SU-DHL-6 (cell line): ENCODE data around the gene SAMD1.
"Not testable (repeated sequence)": the region's sequence is repeated elsewhere in the genome, so short reads cannot be mapped to it uniquely, and the experiment has no call there.

Experiments used
- H2AFZ ChIP-seq: fragments of 200-600 bp; sonication (generic); 2 replicates; pipeline ENCODE4 v1.6.1; 2014; ENCODE audit warnings: low read depth, mild to moderate bottlenecking, moderate library complexity, mixed read lengths, antibody characterized with exemption, low read length; ENCODE audit not compliant: severe bottlenecking
- H3F3A ChIP-seq: fragments of 200-600 bp; shearing (Covaris generic); 2 replicates; pipeline ENCODE4 v1.6.0; 2016; ENCODE audit warnings: antibody characterized with exemption, mild to moderate bottlenecking; ENCODE audit not compliant: insufficient read depth
- H3K27ac ChIP-seq: fragments of 200-600 bp; sonication (generic); 2 replicates; pipeline ENCODE4 v1.5.1; 2016; ENCODE audit warnings: low read depth, mild to moderate bottlenecking, low read length, moderate library complexity, mixed read lengths
- H3K27me3 ChIP-seq: fragments of 200-600 bp; sonication (generic), shearing (Covaris generic); 2 replicates; pipeline ENCODE4 v1.6.0; 2014; ENCODE audit warnings: mild to moderate bottlenecking, low read length
- H3K36me3 ChIP-seq: fragments of 200-600 bp; sonication (generic); 2 replicates; pipeline ENCODE4 v1.6.1; 2014; ENCODE audit warnings: mild to moderate bottlenecking, low read length, mixed read lengths
- H3K4me2 ChIP-seq: fragments of 300-600, 200-600 bp; shearing (Covaris generic), sonication (generic); 2 replicates; pipeline ENCODE4 v1.6.0; 2014; ENCODE audit warnings: low read length, low read depth, mild to moderate bottlenecking; ENCODE audit not compliant: poor library complexity, severe bottlenecking
- H3K4me3 ChIP-seq: fragments of 200-600 bp; sonication (generic); 2 replicates; pipeline ENCODE4 v1.5.1; 2014; ENCODE audit warnings: antibody characterized with exemption, low read length, mild to moderate bottlenecking, mixed read lengths; ENCODE audit not compliant: insufficient read depth, poor library complexity, severe bottlenecking
- H3K79me2 ChIP-seq: fragments of 200-600 bp; sonication (generic); 2 replicates; pipeline ENCODE4 v1.6.1; 2014; ENCODE audit warnings: mild to moderate bottlenecking, low read length, moderate library complexity; ENCODE audit not compliant: insufficient read depth
- H3K9ac ChIP-seq: fragments of 200-600 bp; sonication (generic); 2 replicates; pipeline ENCODE4 v1.7.0; 2014; ENCODE audit warnings: mild to moderate bottlenecking, low read length
- H3K9me2 ChIP-seq: fragments of 200-600 bp; sonication (generic); replicated peaks from 2 replicates; pipeline ENCODE4 v1.6.1; 2014; ENCODE audit warnings: low read length; ENCODE audit not compliant: insufficient read depth
- H3K9me3 ChIP-seq: fragments of 200-600 bp; sonication (generic); 2 replicates; pipeline ENCODE4 v1.6.1; 2014; ENCODE audit warnings: low read length, mixed read lengths; ENCODE audit not compliant: insufficient read depth
- H4K20me1 ChIP-seq: fragments of 200-600 bp; sonication (generic); 2 replicates; pipeline ENCODE4 v1.6.1; 2014; ENCODE audit warnings: low read depth, mild to moderate bottlenecking, antibody characterized with exemption, low read length, moderate library complexity, mixed read lengths
- EZH2phosphoT487 ChIP-seq: fragments of 200-600 bp; sonication (generic), shearing (Covaris generic); conservative IDR thresholded peaks from 2 replicates; pipeline ENCODE4 v1.6.1; 2018; ENCODE audit warnings: mild to moderate bottlenecking, antibody characterized with exemption, low read length, moderate library complexity, mixed read lengths
- TF ChIP-seq, protein P1 (sequence below): fragments of 200-600 bp; sonication (generic); IDR thresholded peaks from one replicate; pipeline ENCODE4 v1.5.1; 2017; ENCODE audit warnings: antibody characterized with exemption, mild to moderate bottlenecking, low read length, moderate library complexity; ENCODE audit not compliant: insufficient read depth, poor library complexity, severe bottlenecking

The SAMD1 gene

DNA sequence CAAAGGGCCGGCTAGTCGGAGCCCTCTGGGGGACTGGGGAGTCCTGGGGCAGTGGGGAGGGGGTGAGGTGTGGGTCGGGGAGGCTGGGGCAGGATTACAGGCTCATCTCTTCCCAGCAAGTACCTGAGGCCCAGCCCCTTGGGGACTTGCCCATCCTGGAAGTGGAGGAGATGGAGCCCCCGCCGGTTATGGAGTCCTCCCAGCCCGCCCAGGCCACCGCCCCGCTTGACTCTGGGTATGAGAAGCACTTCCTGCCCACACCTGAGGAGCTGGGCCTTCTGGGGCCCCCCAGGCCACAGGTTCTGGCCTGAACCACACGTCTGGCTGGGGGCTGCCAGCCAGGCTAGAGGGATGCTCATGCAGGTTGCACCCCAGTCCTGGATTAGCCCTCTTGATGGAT, 38.6 kb downstream of the SAMD1 start:
- Histone ChIP-seq H4K20me1 (no peaks in the 10 kb centered on the region), H3K9me3 (no peaks in the 10 kb centered on the region), H3K9me2 (no peaks in the 10 kb centered on the region), H3K9ac (no peak overlapping the region), H3K27ac (no peak overlapping the region), H3K4me2 (no peak overlapping the region), H3K79me2 (no peaks in the 10 kb centered on the region), H3K27me3 (no peaks in the 10 kb centered on the region), H3F3A (no peaks in the 10 kb centered on the region), H3K4me3 (no peak overlapping the region), H3K36me3 (peaks cover 3% of the 10 kb centered on the region), H2AFZ (no peak overlapping the region)
- no peak for TF ChIP-seq EZH2phosphoT487
- TF ChIP-seq, protein P1, sequence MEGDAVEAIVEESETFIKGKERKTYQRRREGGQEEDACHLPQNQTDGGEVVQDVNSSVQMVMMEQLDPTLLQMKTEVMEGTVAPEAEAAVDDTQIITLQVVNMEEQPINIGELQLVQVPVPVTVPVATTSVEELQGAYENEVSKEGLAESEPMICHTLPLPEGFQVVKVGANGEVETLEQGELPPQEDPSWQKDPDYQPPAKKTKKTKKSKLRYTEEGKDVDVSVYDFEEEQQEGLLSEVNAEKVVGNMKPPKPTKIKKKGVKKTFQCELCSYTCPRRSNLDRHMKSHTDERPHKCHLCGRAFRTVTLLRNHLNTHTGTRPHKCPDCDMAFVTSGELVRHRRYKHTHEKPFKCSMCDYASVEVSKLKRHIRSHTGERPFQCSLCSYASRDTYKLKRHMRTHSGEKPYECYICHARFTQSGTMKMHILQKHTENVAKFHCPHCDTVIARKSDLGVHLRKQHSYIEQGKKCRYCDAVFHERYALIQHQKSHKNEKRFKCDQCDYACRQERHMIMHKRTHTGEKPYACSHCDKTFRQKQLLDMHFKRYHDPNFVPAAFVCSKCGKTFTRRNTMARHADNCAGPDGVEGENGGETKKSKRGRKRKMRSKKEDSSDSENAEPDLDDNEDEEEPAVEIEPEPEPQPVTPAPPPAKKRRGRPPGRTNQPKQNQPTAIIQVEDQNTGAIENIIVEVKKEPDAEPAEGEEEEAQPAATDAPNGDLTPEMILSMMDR, result no peak

DNA sequence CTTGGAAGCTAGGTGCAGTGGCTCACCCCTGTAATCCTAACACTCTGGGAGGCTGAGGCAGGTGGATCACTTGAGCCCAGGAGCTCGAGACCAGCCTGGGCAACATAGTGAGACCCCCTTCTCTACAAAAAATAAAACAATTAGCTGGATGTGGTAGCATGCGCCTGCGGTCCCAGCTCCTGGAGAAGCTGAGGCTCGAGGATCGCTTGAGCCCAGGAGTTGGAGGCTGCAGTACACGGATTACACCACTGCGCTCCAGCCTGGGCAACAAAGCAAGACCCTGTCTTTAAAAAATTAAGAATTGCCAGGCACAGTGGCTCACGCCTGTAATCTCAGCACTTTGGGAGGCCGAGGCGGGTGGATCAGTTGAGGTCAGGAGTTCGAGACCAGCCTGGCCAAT, 39.6 kb downstream of the SAMD1 start:
- H3K27me3 ChIP-seq, H2AFZ ChIP-seq, H4K20me1 ChIP-seq, H3K36me3 ChIP-seq, H3K9me2 ChIP-seq, H3F3A ChIP-seq, H3K4me3 ChIP-seq, H3K27ac ChIP-seq, H3K4me2 ChIP-seq, H3K9me3 ChIP-seq, H3K9ac ChIP-seq, H3K79me2 ChIP-seq: not testable (repeated sequence)

DNA sequence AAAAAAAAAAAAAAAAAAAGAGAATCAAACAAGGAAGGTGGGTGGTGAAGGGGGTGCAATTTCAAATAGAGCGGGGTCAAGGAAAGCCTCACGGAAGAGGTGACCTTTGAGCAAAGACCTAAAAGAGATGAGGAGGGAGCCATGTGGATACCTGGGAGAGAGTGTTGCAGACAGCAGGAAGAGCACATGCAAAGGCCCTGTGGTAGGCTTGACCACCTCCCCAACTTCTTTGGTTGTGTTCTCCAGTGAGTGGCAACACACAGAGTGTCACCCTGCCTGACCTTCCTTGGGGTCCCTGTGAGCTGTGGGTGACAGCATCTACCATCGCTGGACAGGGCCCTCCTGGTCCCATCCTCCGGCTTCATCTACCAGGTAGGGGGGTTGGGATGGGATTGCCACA, 40.0 kb downstream of the SAMD1 start:
- peaks cover 3% of the 10 kb centered on the region for H3K36me3 ChIP-seq
- H4K20me1 ChIP-seq, result no peaks in the 10 kb centered on the region
- no peak for TF ChIP-seq EZH2phosphoT487
- TF ChIP-seq, protein P1, result no peak

DNA sequence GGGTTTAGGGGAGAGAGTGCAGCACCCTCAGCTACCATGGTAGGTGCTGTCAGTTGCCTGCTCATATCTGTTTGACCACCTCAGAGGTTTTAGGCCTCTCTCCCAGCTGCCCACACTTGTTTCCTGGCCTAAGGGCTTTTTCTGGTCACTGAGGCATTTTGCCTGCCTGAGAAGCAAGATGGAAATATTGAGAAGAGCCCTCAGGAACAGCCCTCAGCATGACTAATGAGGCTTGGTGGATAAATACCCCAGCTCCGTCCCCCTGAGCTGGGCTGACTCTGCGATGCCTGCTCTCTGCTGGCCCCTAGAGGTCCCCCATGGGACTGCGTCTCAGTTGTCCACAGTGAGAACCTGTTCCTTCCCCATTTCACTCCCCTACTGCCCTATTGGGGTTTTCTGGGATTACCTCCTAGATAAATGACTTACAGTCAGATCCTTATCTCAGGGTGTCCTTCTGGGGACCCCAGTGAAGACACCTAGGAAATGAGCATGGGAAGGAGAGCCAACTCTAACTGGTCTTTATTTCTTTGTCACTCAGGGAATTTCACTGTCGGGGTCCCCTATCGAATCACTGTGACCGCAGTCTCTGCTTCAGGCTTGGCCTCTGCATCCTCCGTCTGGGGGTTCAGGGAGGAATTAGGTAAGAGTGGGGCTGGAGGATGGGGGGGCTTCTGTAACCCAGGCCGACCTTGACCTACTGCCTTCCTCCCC, 42.0 kb downstream of the SAMD1 start:
- no peaks in the 10 kb centered on the region for H3K9me2 ChIP-seq
- no peak overlapping the region for H3K4me3 ChIP-seq
- H4K20me1 ChIP-seq, result no peaks in the 10 kb centered on the region
- H3K4me2 ChIP-seq, result no peak overlapping the region
- peaks cover 3% of the 10 kb centered on the region for H3K36me3 ChIP-seq
- H3K27ac ChIP-seq, result no peak overlapping the region
- H3K27me3 ChIP-seq, result no peaks in the 10 kb centered on the region
- no peaks in the 10 kb centered on the region for H3F3A ChIP-seq
- H3K79me2 ChIP-seq, result no peaks in the 10 kb centered on the region
- no peaks in the 10 kb centered on the region for H3K9me3 ChIP-seq
- H2AFZ ChIP-seq, result no peak overlapping the region
- TF ChIP-seq, protein P1, result peak; percentile 81
- no peak for TF ChIP-seq EZH2phosphoT487
- H3K9ac ChIP-seq, result no peak overlapping the region

More for the DNA sequence above, 40.0 kb downstream of the SAMD1 start:
- no peaks in the 10 kb centered on the region for H3F3A ChIP-seq
- H3K4me2 ChIP-seq, result no peak overlapping the region
- H3K9me3 ChIP-seq, result no peaks in the 10 kb centered on the region
- H3K4me3 ChIP-seq, result no peak overlapping the region
- no peaks in the 10 kb centered on the region for H3K9me2 ChIP-seq
- no peak overlapping the region for H3K9ac ChIP-seq
- no peaks in the 10 kb centered on the region for H3K79me2 ChIP-seq
- H3K27me3 ChIP-seq, result no peaks in the 10 kb centered on the region
- no peak overlapping the region for H3K27ac ChIP-seq
- no peak overlapping the region for H2AFZ ChIP-seq

DNA sequence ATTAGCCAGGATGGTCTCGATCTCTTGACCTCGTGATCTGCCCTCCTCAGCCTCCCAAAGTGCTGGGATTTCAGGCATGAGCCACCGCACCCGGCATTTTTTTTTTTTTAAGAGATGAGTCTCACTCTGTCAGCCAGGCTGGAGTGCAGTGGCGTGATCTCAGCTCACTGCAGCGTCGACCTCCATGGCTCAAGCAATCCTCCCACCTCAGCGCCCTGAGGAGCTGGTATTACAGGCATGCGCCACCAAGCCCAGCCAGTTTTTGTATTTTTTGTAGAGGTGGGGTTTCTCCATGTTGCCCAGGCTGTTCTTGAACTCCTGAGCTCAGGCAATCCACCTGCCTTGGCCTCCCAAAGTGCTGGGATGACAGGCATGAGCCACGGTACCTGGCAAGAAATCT, 42.7 kb downstream of the SAMD1 start:
- H3K27ac ChIP-seq, H3K79me2 ChIP-seq, H2AFZ ChIP-seq, H3K36me3 ChIP-seq, H3K9ac ChIP-seq, H3K4me3 ChIP-seq, H3K9me2 ChIP-seq, H3K9me3 ChIP-seq, H3K27me3 ChIP-seq, H4K20me1 ChIP-seq, H3F3A ChIP-seq, H3K4me2 ChIP-seq: not testable (repeated sequence)
